SK-N-SH (cell line): Measurements from ENCODE around the gene CENPP.

ENCODE experiments used
- CHD2 ChIP-seq: fragments of 150-350 bp; IDR thresholded peaks from 2 replicates; pipeline ENCODE4 v1.6.1; 2018; ENCODE audit warnings: low read length; ENCODE audit not compliant: partially characterized antibody
- FOXM1 ChIP-seq: IDR thresholded peaks from 2 replicates; pipeline ENCODE4 v1.4.0; 2012; ENCODE audit warnings: low read depth, mild to moderate bottlenecking
- TEAD4 ChIP-seq: IDR thresholded peaks from 2 replicates; pipeline ENCODE4 v1.4.0; 2012; ENCODE audit warnings: mild to moderate bottlenecking, borderline replicate concordance; ENCODE audit not compliant: insufficient read depth
- TF ChIP-seq, protein P1 (sequence below): IDR thresholded peaks from 2 replicates; pipeline ENCODE4 v1.4.0; 2012; ENCODE audit warnings: low read depth
- TF ChIP-seq, protein P2 (sequence below): fragments of 200-600 bp; sonication (generic); IDR thresholded peaks from 2 replicates; pipeline ENCODE4 v1.6.1; 2017; ENCODE audit warnings: antibody characterized with exemption, mild to moderate bottlenecking, moderate library complexity

- TF ChIP-seq, protein P1, sequence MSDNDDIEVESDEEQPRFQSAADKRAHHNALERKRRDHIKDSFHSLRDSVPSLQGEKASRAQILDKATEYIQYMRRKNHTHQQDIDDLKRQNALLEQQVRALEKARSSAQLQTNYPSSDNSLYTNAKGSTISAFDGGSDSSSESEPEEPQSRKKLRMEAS: no peak
- TF ChIP-seq, protein P2, sequence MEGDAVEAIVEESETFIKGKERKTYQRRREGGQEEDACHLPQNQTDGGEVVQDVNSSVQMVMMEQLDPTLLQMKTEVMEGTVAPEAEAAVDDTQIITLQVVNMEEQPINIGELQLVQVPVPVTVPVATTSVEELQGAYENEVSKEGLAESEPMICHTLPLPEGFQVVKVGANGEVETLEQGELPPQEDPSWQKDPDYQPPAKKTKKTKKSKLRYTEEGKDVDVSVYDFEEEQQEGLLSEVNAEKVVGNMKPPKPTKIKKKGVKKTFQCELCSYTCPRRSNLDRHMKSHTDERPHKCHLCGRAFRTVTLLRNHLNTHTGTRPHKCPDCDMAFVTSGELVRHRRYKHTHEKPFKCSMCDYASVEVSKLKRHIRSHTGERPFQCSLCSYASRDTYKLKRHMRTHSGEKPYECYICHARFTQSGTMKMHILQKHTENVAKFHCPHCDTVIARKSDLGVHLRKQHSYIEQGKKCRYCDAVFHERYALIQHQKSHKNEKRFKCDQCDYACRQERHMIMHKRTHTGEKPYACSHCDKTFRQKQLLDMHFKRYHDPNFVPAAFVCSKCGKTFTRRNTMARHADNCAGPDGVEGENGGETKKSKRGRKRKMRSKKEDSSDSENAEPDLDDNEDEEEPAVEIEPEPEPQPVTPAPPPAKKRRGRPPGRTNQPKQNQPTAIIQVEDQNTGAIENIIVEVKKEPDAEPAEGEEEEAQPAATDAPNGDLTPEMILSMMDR: no peak
- TF ChIP-seq CHD2 (no peak), TEAD4 (no peak), FOXM1 (no peak)
These were observed 67.9 kb downstream of the CENPP start for GRCh38 chr9:92393686-92394085.
